ENCODE results near the gene TIAM2.

The TIAM2 gene

DNA sequence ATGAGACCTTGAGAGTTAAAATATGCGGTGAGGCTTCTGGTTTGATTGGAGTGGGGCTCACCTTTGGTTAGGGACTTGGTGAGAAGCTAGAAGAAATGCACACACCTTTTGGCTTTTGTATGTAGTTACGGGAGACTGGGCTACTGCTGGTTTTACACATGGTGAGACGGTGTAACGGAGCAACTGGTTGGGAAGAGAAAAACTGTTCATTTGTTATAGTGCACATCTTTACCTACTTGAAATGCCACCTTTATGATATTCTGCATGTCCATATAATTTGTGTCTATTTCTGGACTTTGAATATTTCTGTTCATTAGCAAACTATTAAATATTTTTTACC is 31.6 kb downstream of the TIAM2 start:
- no peak for DNase-seq

DNA sequence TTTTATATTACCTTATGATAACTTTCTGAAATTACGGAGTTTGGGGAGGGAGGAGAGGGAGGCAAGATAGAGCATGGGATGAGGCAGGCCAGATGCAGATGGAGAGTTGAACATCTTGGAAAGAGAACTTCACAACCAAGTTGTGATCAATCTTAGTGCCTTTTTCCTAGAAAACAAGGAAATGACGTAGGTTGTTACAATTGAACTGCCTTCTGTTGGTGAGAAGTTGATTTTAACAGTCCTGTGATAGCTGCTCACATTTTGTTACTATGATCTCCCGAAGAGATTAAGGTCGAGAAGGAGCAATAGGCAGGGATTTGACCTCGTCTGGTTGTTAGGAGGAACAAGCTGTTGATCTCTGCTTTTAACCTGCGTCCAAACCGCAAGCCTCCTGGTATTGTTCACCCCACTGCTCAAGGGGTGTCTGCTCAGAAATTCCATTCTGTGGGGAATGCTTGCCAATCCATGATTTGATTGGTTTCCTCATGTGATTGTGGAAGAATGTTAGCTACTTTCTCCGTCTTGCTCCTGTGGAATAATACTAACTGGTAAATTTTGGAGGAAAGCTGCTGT is 35.1 kb downstream of the TIAM2 start:
- DNase-seq: no peak

DNA sequence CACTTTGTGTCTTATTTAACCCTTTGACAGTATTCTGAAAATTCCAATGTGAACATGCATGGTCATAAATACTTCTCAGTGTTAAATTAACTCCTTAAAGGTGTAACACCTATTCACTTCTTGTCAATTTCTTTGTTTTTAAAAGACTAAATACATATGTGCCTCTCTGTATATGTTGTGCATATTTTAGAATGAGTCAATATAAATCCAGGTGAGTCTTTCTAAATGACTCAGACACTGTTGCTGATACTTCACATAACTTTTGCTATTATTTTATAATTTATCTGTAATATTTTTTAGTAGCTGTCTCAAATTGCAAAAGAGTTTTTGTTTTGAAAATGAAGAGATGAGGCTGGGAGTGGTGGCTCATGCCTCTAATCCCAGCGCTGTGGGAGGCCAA is 36.0 kb downstream of the TIAM2 start:
- DNase-seq: no peak

DNA sequence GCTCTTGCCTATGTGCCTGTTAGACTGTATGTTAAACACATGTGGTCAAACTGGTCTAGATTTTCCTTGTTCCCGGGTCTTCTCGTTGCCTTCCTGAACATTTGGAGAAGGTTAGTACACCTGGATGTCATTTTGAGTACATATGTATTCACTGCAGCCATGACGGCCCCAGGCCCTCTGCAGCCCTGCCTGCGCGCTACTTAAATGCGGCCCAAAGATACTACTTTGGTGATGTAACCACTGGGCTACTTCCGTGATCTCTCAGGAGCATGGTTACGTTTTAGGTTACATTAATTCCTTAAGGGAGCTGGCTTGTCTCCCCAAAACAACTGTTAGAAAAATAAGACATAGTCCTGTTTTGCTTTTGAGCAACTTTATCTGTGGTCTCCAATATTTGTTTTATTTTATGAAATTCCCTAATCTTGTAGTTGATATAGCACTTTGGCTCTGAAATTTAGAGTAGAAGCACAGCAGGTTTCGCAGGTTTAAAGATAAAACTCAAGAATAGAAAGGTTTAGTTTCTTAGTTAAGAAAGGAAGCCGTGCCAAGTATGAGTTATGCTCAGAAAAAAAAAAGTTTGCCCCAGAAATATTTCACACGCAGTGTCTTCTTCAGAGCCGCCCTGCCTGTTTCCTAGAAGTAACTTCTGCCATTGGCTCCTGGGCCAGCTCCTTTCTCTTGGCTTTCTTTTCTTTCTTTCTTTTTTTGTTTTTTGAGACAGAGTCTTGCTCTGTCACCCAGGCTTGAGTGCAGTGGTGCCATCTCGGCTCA is 38.1 kb downstream of the TIAM2 start:
- no peak for DNase-seq

DNA sequence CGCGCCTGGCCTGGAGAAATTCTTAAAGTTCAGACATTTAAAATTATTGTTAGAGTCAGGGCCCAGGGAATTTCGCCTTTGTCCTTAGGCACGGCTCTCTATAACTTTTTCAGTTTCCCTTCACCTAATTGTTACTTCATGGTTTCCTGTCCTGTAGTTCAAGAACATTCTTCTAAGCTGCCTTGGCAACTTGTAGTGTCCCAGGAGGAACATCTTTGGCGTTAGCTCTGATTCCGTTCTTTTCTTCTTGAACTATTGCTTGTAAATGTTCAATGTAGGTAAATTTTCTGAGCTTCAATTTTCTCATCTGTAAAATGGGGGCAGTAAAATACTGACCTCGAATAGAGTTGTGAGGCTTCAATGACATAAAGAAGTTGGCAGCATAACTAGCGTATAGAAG is 41.8 kb downstream of the TIAM2 start:
- no peak for DNase-seq

DNA sequence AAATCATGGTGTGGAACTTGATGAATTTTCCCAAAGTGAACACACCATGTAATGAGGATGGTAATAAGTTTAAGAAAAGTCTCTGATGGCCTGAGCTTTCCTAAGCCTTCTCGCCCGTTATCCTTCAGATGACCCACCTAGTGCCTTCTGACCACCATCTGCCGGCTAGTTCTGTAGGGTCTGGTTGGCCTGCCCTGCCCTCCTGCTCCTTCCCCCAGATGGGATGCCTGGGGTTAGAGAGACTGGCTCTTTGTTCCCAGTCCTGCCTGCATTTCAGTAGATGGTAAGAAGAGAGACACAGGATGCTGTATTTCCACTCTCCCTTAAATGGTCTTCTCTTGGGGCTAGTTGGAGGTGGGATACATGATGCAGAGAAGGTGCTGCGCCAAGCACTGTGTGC is 43.0 kb downstream of the TIAM2 start:
- no peak for DNase-seq

DNA sequence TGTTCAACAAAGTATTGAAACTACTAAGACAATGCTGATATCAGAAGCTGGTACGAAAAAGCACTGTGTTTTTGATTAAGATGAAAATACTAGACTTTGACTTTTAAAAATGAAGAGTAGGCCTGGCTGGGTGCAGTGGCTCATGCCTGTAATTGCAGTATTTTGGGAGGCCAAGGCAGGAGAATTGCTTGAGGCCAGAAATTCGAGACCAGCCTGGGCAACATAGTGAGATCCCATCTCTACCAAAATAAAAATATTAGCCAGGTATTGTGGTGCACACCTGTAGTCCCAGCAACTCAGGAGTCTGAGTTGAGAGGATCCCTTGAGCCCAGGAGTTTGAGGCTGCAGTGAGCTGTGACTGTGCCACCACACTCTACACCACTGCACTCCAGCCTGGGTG is 43.4 kb downstream of the TIAM2 start:
- DNase-seq: no peak

DNA sequence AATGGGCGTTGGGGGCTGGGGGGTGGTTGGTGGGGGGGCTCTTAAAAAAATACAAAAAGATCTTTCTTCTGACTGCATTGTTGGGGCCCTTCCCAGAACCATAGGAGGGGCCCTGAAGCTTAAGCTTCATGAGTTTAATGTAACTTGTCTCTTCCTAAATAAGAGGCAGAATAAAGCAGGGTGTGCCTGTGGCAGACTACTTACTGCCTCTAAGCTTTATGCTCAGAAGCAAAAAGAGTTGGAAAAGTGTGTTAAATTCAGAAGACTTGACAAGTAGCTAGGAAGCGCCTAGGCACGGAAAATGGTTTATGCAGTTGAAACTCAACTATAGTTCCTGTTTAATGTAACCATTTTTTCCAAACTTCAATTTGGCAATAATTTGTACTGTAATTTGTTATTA is 44.5 kb downstream of the TIAM2 start:
- DNase-seq: no peak

DNA sequence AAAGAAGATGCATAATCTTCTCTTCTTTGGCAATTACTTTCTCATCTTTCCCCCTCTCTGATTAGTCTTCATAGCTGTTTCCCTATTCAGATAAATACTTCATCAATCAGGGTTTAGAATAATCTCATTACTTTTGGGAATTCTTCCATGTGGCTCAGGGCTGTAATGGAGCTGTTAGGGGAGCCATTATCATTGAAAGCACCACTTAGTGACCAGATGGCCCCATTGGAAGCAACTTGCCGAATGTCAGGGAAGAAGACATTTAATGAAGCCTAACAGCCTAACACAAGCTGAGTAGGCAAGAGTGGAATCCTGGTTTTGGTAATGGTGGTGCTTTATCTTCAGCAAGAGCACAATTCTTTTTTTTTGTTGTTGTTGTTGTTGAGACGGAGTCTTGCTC is 45.0 kb downstream of the TIAM2 start:
- DNase-seq: no peak

DNA sequence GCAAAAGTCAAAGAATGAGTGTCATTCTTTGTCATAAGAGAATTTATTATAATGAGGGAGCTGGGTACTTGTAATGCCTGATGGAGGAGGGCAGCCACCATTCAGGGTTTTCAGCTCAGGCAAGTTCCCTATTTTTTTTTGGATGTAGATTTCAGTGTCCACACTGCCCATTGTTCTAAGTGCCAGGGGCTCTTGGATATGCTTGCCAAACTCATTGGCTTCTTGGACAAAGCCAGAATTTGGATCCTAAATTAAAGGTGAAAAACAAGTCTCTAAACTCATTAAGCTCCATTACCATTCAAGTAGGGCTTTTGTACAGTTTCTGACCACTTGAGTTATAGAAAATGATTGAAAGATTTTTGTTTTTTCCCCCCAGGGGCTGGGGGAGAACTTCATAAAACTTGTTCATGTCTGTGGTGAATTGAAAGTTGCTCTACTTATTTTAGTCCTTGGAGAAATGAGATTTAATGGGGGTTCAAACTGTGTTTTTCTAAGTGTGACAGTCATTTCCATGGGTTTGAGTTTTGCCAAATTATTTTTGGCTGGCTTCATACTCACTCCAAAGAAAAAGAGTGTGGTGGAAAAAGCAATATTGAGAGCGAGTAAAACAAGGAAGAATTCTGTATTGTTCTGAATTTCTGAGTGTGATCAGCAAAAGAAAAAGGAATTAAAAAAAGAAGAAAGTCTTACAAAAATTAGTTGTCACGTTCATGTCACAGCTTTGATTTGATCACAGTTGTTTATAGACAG is 46.0 kb downstream of the TIAM2 start:
- no peak for DNase-seq

DNA sequence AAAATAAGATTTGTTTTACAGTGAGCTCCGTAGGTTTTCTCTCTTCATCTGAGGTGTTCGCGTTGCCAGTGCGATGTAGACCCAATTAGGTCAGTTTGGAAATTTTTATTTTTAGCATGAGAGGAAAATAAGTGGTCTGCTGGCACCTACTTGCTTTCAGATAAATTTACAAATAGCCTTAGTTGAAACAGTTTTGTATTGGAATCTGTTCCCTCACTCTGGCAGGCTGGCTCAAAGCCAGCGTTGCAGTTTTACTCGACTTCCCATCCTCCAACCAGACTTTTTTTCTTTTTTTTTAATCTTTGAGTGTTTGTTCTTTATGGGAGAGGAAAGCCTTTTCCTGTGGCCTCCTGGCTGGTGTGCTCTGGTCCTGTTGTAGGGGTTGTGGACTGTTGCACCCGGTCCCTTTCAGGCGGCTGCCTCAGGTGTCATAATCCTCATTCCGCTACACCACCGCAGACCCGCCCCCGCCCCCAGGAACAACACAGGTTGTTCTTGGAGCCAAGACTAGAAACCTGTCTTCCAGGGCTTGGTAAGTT is 46.7 kb downstream of the TIAM2 start:
- no peak for DNase-seq

DNA sequence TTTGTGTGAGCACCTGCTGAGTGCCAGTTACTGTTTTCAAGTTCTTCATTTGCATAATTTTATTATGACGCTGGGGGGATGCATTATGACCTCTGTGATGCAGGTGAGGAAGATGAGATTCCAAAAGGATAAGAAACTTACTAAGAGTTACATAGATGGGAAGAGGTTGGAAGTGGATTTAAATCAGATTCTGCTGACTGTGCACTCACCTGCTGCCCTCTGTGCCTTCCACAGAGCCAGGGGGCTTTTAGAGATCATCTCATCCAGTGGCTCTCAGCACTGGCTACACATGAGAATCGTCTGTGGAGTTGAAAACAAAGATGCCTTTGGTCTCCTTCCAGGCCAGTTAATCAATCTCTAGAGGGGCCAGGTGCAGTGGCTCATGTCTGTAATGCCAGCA is 47.9 kb downstream of the TIAM2 start:
- DNase-seq: no peak

DNA sequence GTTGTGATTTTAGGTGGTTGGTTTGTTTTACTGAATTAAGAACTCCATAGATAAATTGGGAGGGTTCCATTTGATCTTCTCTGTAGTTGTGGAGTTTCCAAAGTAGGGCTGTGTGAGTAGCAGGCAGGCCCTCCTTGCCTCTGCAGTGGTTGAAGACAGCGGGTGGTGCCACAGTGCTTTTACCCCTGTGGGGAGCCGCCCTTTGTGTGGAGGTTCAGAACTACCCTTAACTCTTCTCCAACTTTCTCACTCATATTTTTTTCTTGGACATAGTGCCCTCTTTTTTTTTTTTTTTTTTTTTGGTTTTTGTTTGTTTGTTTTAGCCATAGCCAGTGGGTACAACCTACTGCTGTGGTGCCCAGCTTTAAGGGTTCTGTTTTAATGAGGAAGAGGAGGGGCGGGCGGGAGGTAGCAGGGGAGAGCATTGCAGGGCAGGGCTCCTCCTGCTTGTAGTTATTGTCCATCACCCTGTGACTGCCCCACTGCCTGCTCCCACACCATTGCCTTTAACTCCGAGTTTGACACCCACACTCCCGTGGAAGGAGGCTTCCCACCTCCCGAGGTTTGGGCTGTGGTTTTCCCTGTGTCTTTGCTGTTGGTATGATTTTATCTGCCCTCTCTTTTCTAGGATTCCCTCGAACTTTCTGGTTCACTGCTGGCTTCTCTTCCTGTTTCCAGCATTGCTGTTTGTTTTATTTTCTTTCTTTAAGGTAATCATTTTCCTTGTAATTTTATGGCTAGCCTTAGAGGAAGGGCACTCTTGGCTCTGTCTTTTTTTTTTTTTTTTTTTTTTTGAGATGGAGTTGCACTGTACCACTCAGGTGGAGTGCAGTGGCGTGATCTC is 50.7 kb downstream of the TIAM2 start:
- no peak for DNase-seq

DNA sequence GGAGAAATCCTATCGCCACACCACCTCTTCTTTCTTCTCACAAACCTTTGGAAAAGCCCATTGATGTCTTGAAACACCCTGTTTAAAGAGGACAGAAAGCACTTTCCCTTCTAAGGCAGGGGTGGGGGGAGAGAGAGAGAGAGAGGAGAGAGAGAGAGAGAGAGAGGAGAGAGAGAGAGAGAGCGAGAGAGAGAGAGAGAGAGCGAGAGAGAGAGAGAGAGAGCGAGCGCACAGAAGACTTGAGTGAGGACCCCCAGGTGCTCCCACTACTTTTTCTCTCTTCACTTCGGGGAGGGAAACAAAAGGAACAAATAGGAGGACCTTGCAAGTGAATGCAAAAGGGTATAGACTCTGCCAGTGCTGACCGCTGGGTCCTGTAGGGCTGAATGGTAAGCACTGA is 52.4 kb downstream of the TIAM2 start:
- no peak for DNase-seq

DNA sequence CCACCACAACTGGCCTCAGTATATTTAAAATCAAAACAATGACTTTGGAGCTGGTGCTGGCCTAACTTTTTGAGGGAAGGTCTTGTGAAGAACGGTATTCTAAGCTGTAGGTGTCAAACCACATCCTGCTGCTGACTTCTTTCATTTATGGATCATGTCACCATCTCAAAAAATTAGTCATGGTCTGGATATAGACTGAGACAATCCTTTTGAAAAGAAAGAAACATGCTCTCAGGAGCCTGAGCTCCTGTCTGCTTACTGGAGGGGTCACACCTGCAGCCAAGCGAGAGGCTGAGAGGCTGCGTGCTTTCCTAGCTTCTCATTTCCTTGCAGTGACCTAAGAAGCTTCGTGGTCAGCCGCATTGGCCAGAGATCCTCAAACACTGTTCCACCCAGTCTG is 55.2 kb downstream of the TIAM2 start:
- DNase-seq: peak; percentile 59

DNA sequence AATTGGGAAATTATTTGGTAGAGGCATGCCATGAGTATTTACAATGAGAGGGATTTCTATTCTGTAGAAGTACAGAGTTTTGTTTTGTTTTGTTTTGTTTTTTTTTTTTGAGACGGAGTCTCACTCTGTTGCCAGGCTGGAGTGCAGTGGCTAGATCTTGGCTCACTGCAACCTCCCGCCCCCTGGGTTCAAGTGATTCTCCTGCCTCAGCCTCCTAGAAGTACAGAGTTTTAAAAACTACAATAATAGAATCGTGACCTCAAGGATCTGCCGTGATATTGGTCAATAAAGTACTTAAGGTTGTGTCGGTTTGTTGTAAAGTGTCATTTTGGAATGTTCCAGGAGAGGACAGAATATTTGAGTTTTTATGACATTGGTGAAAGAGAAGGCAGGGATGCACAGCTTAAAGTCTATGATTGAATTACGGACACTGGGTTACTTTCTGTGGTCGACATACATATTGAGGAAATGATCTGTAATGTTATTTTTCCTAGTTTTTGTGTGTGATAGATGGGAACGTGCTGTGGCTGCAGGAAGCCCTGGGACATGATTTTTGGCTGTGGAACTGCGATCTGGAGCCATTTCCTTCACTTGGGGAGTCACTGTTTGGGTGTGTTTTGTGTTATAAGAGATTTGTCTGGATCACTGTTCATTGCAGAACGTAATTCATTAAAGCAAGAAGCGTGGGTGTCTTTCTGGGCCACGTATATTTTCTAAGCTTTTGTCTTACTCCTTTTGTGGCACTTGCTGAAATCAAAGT is 59.6 kb downstream of the TIAM2 start:
- no peak for DNase-seq

DNA sequence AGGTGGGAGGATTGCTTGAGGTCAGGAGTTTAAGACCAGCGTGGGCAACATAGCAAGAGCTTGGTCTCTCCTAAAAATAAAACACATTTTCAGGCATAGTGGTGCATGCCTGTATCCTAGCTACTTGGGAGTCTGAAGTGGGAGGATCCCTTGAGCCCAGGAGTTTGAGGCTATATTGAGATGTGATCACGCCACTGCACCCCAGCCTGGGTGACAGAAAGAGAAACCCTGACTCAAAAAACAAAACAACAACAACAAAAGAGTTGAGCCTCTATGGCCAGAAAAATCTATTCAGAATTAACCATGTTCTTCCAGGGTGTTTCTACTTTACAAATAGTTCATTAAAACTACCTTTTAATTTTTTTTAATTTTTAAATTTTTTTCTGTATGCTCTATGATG is 60.6 kb downstream of the TIAM2 start:
- no peak for DNase-seq

DNA sequence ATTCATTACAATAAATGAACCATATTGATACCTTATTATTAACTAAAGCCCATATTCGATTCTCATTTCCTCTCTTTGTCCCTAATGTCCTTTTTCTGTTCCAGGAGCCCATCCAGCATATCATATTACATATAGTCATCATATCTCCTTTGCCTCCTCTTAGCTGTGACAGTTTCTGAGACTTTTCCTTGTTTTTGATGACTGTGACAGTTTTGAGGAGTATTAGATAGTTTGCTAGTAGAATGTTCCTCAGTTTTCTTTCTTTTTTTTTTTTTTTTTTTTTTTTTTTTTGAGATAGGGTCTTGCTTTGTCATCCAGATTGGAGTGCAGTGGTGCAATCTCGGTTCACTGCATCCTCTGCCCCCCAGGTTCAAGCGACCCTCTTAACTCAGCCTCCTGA is 61.6 kb downstream of the TIAM2 start:
- DNase-seq: no peak

DNA sequence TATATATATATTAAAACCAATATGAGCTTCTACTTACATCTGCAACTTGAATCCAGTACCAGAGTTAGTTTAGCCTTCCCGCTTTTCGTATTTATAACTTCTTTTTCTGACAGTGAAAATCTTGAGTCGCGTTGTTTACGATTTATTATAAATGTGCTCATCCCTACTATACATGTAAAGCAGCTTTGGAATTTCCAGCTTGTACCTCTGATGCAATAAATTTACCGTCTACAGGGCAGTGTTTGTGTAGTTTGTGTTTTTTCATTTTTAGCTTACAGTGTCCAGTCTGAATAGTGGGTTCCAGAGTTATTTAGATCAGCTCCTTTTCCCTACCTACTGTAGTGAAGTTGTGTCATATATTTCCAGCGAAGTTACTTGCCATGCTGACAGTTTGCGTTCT is 66.3 kb downstream of the TIAM2 start:
- DNase-seq: no peak

DNA sequence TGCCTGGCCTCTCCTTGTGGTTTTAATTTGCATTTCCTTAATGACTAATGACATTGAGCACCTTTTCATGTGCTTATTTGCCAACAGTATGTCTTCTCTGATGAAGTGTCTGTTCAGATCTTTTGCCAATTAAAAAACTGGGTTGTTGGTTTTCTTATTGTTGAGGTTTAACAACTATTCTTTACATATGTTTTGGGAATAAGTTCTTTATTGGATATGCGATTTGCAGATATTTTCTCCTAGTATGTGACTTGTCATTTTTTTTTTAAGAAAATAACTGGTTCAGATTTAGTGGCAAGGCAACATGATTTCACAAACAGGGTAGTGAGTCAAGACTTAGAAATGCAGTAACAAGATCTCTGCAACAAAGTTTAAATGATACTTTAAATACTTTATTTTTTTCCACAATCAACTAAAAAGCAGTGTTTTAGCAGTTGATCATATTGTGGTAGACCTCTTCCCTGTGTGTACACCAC is 67.8 kb downstream of the TIAM2 start:
- DNase-seq: no peak

DNA sequence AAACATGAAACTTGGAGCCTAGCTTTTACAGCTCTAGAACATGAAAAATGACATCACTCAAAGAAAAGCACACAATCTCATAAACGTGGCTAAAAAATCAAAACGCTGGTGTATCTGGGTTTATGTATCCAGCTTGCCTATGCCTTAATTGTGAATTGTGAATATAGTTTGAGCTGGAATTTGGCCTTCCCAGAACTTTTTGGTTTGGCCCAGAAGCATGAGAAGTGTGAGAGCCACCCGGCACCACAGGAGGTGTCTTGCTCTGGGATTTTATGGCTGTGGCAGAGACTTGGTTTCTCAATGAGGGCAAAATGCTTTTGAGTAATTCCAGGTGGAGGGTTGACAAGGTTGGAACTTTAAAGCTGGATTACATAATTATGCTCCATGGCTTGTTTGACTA is 69.2 kb downstream of the TIAM2 start:
- DNase-seq: no peak

DNA sequence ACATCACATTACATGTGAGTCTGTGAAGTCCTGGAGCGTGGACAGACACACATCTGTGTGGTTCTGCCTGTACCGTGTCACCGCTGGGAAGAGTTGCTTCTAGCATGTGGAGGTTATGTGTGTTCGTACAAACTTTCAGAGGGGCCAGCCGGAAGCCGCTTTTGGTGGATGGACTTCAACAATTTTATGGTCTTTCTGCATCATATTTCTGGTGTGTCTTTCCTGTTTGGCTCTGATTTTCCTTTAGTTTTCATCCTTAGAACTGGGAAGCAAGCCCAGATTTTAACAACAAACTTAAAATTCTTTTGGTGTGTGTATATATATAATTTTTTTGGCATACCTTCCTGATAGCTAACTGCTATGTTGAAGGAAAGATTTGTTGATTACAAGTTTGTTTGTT is 71.2 kb downstream of the TIAM2 start:
- DNase-seq: no peak

Data from stimulated activated CD4-positive, alpha-beta T cell treated with anti-CD3 and anti-CD28 coated beads, Interleukin-15, amount 100 ng/mL, for 24 hours (primary cell).